ENCODE results near the gene TAF1.
"Not testable (repeated sequence)": the region's sequence is repeated elsewhere in the genome, so short reads cannot be mapped to it uniquely, and the experiment has no call there.

The TAF1 gene

DNA sequence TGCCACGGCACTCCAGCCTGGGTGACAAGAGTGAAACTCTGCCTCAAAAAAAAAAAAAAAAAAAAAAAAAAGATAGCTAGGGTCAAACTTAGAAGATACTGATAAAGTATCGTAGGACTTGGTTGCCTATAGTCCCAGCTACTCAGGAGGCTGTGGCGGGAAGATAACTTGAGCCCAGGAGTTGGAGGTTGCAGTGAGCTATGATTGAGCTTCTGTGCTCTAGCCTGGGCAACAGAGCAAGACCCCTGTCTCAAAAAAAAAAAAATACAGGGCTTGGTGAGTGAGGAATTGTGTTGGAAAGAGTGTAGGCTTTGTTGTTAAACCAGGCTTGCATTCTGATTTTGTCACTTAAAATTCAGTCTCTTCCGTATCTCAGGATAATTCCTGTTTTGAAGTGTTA is 6.2 kb downstream of the TAF1 start:
- Mint-ChIP-seq H3K27me3 (no peaks in the 10 kb centered on the region), H3K27ac (no peak overlapping the region), H3K4me3 (no peak overlapping the region), H3K36me3 (ENCODE audit: low read depth) (peaks cover 51% of the 10 kb centered on the region), H3K9me3 (no peaks in the 10 kb centered on the region), H3K4me1 (ENCODE audit: low read depth) (peaks cover 35% of the 10 kb centered on the region)

DNA sequence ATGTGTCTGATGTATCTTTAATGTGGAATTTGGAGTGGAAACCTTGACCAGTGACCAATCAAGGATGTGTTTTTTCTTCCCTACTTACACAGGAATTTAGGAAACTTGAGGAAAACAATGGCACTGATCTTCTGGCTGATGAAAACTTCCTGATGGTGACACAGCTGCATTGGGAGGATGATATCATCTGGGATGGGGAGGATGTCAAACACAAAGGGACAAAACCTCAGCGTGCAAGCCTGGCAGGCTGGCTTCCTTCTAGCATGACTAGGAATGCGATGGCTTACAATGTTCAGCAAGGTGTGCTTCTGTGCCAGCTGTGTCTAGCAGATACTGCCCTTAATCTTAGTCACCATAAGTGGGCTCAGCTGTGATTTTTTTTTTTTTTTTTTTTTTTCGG is 12.6 kb downstream of the TAF1 start:
- H3K4me3 Mint-ChIP-seq, result no peak overlapping the region
- no peak overlapping the region for H3K27ac Mint-ChIP-seq
- peaks cover under 1% of the 10 kb centered on the region for H3K4me1 Mint-ChIP-seq (ENCODE audit: low read depth)
- no peaks in the 10 kb centered on the region for H3K9me3 Mint-ChIP-seq
- peaks cover 61% of the 10 kb centered on the region for H3K36me3 Mint-ChIP-seq (ENCODE audit: low read depth)
- H3K27me3 Mint-ChIP-seq, result no peaks in the 10 kb centered on the region

DNA sequence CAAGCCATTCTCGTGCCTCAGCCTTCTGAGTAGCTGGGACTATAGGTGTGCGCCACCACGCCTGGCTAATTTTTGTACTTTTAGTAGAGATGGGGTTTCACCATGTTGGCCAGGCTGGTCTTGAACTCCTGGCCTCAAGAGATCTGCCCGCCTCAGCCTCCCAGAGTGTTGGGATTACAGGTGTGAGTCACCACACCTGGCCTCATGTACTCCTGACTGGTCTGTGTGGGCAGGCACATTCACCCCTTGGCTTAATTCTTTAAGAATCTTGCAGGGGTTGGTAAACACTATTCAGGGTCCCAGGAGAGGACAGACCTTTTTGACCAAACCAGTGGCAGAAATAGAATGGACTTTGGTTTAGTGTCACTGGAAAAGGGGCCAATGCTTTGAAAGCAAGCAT is 25.6 kb downstream of the TAF1 start:
- H3K27ac Mint-ChIP-seq; H3K4me3 Mint-ChIP-seq; H3K27me3 Mint-ChIP-seq; H3K9me3 Mint-ChIP-seq; H3K4me1 Mint-ChIP-seq (ENCODE audit: low read depth): not testable (repeated sequence)
- H3K36me3 Mint-ChIP-seq (ENCODE audit: low read depth), result peaks cover 66% of the 10 kb centered on the region

- peaks cover 70% of the 10 kb centered on the region for H3K36me3 Mint-ChIP-seq (ENCODE audit: low read depth)
- no peaks in the 10 kb centered on the region for H3K27me3 Mint-ChIP-seq
- peak overlapping the region; percentile 58 for H3K27ac Mint-ChIP-seq
- H3K4me1 Mint-ChIP-seq (ENCODE audit: low read depth), result no peaks in the 10 kb centered on the region
- H3K9me3 Mint-ChIP-seq, result no peaks in the 10 kb centered on the region
- no peak overlapping the region for H3K4me3 Mint-ChIP-seq
Observed at GRCh38 chrX:71393919-71394318, 27.8 kb downstream of the TAF1 start.

DNA sequence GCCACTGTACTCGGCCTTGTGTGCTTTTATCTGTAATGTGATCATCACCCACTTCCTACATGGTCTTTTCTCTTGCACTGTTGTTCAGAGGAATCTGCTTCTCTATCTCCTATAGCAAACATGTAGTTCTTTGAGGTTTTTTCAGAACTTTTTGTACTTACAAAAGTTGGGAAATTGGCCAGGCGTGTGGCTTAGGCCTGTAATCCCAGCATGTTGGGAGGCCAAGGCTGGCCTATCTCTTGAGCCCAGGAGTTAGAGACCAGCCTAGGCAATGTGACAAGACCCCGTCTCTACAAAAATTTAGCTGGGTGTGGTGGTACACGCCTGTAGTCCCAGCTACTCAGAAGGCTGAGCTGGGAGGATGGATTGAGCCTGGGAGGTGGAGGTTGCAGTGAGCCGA is 30.4 kb downstream of the TAF1 start:
- no peaks in the 10 kb centered on the region for H3K9me3 Mint-ChIP-seq
- H3K4me1 Mint-ChIP-seq (ENCODE audit: low read depth), result peaks cover 5% of the 10 kb centered on the region
- no peaks in the 10 kb centered on the region for H3K27me3 Mint-ChIP-seq
- no peak overlapping the region for H3K4me3 Mint-ChIP-seq
- H3K36me3 Mint-ChIP-seq (ENCODE audit: low read depth), result peaks cover 57% of the 10 kb centered on the region
- no peak overlapping the region for H3K27ac Mint-ChIP-seq

GRCh38 chrX:71400710-71401109 is 34.6 kb downstream of the TAF1 start:
- H3K4me3 Mint-ChIP-seq, result no peak overlapping the region
- peaks cover 30% of the 10 kb centered on the region for H3K36me3 Mint-ChIP-seq (ENCODE audit: low read depth)
- H3K4me1 Mint-ChIP-seq (ENCODE audit: low read depth), result peaks cover 5% of the 10 kb centered on the region
- peak overlapping the region; percentile 45 for H3K27ac Mint-ChIP-seq
- H3K9me3 Mint-ChIP-seq, result no peaks in the 10 kb centered on the region
- H3K27me3 Mint-ChIP-seq, result no peaks in the 10 kb centered on the region

DNA sequence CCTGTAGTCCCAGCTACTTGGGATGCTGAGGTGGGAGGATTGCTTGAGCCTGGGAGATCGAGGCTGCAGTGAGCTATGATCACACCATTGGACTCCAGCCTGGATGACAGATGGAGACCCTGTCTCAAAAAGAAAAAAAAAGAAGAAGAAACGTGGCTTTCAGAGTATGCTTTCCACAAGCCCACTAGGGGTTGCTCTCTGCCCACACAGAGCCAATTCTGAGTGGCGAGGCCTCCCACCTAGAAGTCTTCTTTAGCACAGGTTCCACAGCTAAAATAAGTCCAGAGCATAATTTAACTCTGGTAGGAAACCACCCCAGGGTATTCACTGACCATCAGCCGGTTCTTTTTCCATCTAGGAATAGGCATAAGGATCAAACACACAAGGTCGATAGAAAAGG is 50.1 kb downstream of the TAF1 start:
- H3K4me3 Mint-ChIP-seq; H3K9me3 Mint-ChIP-seq; H3K27me3 Mint-ChIP-seq; H3K27ac Mint-ChIP-seq; H3K4me1 Mint-ChIP-seq (ENCODE audit: low read depth): not testable (repeated sequence)
- peaks cover 27% of the 10 kb centered on the region for H3K36me3 Mint-ChIP-seq (ENCODE audit: low read depth)

DNA sequence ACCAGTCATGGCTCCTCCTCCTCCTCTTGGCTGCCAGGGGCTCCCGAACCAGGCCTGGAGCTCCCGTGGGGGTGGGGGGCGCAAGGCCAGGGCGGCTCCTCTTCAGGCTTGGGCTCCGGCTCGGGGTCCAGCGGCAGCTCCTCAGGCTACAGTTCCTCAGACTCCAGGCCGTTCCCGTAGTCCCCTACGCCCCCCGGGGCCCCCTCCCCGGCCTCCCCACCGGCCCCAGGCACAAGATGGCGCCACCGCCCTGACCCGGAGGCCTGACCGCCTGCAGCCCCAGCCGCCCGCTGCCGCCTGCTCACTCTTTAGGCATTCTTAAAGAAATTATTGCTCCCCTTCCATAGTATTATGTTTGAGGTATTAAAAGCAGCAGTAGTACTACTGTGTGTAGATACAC is 54.5 kb downstream of the TAF1 start:
- H3K27ac Mint-ChIP-seq, result no peak overlapping the region
- no peaks in the 10 kb centered on the region for H3K4me1 Mint-ChIP-seq (ENCODE audit: low read depth)
- H3K9me3 Mint-ChIP-seq, result no peaks in the 10 kb centered on the region
- H3K4me3 Mint-ChIP-seq, result no peak overlapping the region
- H3K27me3 Mint-ChIP-seq, result no peaks in the 10 kb centered on the region
- peaks cover 35% of the 10 kb centered on the region for H3K36me3 Mint-ChIP-seq (ENCODE audit: low read depth)

- no peak overlapping the region for H3K4me3 Mint-ChIP-seq
- no peaks in the 10 kb centered on the region for H3K4me1 Mint-ChIP-seq (ENCODE audit: low read depth)
- H3K9me3 Mint-ChIP-seq, result no peaks in the 10 kb centered on the region
- H3K27ac Mint-ChIP-seq, result no peak overlapping the region
- H3K27me3 Mint-ChIP-seq, result no peaks in the 10 kb centered on the region
- peaks cover 40% of the 10 kb centered on the region for H3K36me3 Mint-ChIP-seq (ENCODE audit: low read depth)
Observed at GRCh38 chrX:71432733-71433132, 66.6 kb downstream of the TAF1 start.

- peaks cover 48% of the 10 kb centered on the region for H3K36me3 Mint-ChIP-seq (ENCODE audit: low read depth)
- no peaks in the 10 kb centered on the region for H3K9me3 Mint-ChIP-seq
- H3K4me1 Mint-ChIP-seq (ENCODE audit: low read depth), result peaks cover 12% of the 10 kb centered on the region
- no peak overlapping the region for H3K4me3 Mint-ChIP-seq
- H3K27me3 Mint-ChIP-seq, result no peaks in the 10 kb centered on the region
- H3K27ac Mint-ChIP-seq, result peak overlapping the region; percentile 36
Observed at GRCh38 chrX:71438750-71439149, 72.6 kb downstream of the TAF1 start.

- no peak overlapping the region for H3K4me3 Mint-ChIP-seq
- H3K9me3 Mint-ChIP-seq, result no peaks in the 10 kb centered on the region
- H3K36me3 Mint-ChIP-seq (ENCODE audit: low read depth), result peaks cover 45% of the 10 kb centered on the region
- peaks cover 12% of the 10 kb centered on the region for H3K4me1 Mint-ChIP-seq (ENCODE audit: low read depth)
- H3K27ac Mint-ChIP-seq, result peak overlapping the region; percentile 36
- H3K27me3 Mint-ChIP-seq, result no peaks in the 10 kb centered on the region
Observed at GRCh38 chrX:71439420-71439819, 73.3 kb downstream of the TAF1 start.

- Mint-ChIP-seq H3K4me3 (no peak overlapping the region), H3K27ac (no peak overlapping the region), H3K36me3 (ENCODE audit: low read depth) (peaks cover 40% of the 10 kb centered on the region), H3K27me3 (no peaks in the 10 kb centered on the region), H3K9me3 (no peaks in the 10 kb centered on the region), H3K4me1 (ENCODE audit: low read depth) (peaks cover 12% of the 10 kb centered on the region)
Observed at GRCh38 chrX:71439896-71440295, 73.7 kb downstream of the TAF1 start.

DNA sequence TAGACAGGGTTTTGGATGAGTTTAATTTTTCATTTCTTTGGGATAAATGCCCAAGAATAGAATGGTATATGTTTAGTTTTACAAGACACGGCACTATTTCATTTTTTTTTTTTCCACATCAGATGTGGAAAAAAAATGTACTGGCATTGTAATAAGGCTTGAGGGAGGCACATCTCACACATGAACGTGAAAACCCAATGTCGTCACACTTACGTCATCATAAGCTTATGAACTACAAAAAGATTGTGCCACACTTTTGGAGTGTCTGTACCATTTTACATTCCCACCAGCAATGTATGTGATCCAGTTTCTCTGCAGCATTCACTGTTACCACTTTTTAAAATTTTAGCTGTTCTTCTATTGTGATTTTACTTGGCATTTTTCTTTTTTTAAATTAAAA is 74.2 kb downstream of the TAF1 start:
- H3K4me3 Mint-ChIP-seq, result no peak overlapping the region
- H3K4me1 Mint-ChIP-seq (ENCODE audit: low read depth), result peaks cover 12% of the 10 kb centered on the region
- no peaks in the 10 kb centered on the region for H3K27me3 Mint-ChIP-seq
- H3K9me3 Mint-ChIP-seq, result no peaks in the 10 kb centered on the region
- peaks cover 41% of the 10 kb centered on the region for H3K36me3 Mint-ChIP-seq (ENCODE audit: low read depth)
- H3K27ac Mint-ChIP-seq, result no peak overlapping the region

DNA sequence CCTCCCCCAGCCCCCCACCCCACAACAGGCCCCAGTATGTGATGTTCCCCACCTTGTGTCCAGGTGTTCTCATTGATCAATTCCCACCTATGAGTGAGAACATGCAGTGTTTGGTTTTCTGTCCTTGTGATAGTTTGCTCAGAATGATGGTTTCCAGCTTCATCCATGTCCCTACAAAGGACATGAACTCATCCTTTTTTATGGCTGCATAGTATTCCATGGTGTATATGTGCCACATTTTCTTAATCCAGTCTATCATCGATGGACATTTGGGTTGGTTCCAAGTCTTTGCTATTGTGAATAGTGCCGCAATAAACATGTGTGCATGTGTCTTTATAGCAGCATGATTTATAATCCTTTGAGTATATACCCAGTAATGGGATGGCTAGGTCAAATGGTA is 75.7 kb downstream of the TAF1 start:
- not testable (repeated sequence) for H3K27ac Mint-ChIP-seq
- peaks cover 44% of the 10 kb centered on the region for H3K36me3 Mint-ChIP-seq (ENCODE audit: low read depth)

GRCh38 chrX:71450433-71451106 is 84.4 kb downstream of the TAF1 start:
- Mint-ChIP-seq H3K27me3 (no peaks in the 10 kb centered on the region), H3K4me3 (no peak overlapping the region), H3K9me3 (no peaks in the 10 kb centered on the region), H3K36me3 (ENCODE audit: low read depth) (peaks cover 27% of the 10 kb centered on the region), H3K4me1 (ENCODE audit: low read depth) (no peaks in the 10 kb centered on the region), H3K27ac (no peak overlapping the region)

More for the DNA sequence above, 75.7 kb downstream of the TAF1 start:
- not testable (repeated sequence) for H3K4me3 Mint-ChIP-seq, H3K9me3 Mint-ChIP-seq, H3K27me3 Mint-ChIP-seq
- H3K4me1 Mint-ChIP-seq (ENCODE audit: low read depth), result peaks cover 12% of the 10 kb centered on the region

DNA sequence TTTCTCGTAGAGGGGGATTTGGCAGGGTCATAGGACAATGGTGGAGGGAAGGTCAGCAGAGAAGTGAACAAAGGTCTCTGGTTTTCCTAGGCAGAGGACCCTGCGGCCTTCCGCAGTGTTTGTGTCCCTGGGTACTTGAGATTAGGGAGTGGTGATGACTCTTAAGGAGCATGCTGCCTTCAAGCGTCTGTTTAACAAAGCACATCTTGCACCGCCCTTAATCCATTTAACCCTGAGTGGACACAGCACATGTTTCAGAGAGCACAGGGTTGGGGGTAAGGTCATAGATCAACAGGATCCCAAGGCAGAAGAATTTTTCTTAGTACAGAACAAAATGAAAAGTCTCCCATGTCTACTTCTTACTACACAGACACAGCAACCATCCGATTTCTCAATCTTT is 85.4 kb downstream of the TAF1 start:
- H3K36me3 Mint-ChIP-seq (ENCODE audit: low read depth), result peaks cover 29% of the 10 kb centered on the region
- H3K4me3 Mint-ChIP-seq; H3K9me3 Mint-ChIP-seq; H3K4me1 Mint-ChIP-seq (ENCODE audit: low read depth); H3K27ac Mint-ChIP-seq; H3K27me3 Mint-ChIP-seq: not testable (repeated sequence)
